Stimulated activated CD4-positive, alpha-beta T cell treated with anti-CD3 and anti-CD28 coated beads, Interleukin-4, amount 100 ng/mL, for 24 hours (primary cell): ENCODE data around the gene PDS5B.
A peak's percentile ranks its signal among the peaks of the same experiment; 100 is the strongest.
"Not testable (repeated sequence)": the region's sequence is repeated elsewhere in the genome, so short reads cannot be mapped to it uniquely, and the experiment has no call there.

Experiments
- DNase-seq: peaks from one replicate; pipeline ENCODE4 v3.0.0-alpha.2; 2020

The PDS5B gene

GRCh38 chr13:32660227-32660626 is 74.0 kb downstream of the PDS5B start:
- DNase-seq, result no peak

DNA sequence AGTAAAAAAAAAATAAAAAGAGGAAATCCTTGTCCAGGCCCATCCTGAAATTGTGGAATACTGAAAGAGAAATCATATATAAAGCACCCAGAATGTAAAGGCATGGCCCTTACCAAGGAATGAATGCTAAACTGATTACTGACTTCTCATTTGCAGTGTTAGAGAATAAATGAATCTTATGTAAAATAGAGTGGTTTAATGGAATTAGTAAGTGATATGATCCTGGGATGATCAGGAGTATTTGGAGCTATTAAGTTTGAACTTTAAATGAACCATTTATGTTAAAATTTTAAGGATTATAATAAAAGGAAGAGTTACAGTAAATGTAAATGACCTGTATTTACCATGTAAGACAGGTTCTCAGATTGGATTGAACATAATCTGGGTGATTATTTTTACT is 75.4 kb downstream of the PDS5B start:
- DNase-seq, result no peak

GRCh38 chr13:32663660-32664059 is 77.4 kb downstream of the PDS5B start:
- no peak for DNase-seq

DNA sequence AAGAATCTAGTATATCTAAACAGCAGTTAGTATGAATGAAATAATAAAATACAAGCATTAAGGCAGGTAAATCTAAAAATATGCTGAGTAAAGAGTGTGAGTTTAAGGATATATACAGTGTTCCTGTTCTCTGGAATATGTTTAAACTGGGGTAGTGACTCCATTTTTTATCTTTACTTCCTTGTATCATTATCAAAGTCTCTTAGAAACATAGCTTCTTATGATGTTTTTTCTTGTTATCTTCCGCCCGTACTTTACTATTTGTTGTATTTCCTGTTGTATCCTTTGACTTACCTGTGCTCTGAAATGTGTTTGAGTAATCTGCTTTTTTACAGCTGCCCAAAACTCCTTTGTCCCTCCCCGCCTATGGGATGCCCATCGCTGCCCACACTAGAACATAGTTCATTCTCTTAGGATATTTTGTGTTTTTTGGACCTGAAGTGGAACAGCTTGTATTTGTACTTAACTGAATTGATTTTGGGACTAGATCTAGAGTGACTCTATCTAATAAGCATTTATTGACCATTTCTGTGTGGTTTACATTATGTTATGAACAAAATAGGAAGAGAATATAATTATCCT is 80.8 kb downstream of the PDS5B start:
- no peak for DNase-seq

DNA sequence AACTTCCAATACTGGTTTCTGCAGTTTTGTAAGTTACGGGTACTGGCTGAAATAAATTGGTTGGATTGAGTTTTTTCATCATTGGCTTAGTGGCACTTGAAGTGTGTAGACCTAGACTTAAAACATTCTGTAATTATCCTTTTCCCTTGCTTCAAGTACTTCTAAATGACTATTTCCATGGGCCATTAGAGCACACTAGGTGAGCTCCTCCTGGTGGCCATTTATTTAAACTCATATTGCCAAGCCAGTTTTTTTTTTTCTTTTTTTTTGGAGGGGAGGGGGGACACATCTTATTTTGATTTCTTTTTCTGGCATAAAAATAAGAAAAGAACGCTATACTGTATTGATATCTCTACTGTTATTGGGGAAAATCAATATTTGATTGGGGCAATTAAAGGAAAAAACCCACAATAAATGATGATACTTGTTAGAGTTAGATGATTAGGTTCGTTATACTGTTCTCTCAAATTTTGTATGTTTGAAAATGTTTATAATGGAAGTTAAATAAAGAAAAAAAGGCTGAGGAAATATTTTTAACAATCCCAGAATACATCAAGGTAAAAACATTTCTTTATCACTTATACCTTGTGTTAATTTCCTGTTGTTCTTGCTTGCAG is 82.9 kb downstream of the PDS5B start:
- DNase-seq, result peak; percentile 16

DNA sequence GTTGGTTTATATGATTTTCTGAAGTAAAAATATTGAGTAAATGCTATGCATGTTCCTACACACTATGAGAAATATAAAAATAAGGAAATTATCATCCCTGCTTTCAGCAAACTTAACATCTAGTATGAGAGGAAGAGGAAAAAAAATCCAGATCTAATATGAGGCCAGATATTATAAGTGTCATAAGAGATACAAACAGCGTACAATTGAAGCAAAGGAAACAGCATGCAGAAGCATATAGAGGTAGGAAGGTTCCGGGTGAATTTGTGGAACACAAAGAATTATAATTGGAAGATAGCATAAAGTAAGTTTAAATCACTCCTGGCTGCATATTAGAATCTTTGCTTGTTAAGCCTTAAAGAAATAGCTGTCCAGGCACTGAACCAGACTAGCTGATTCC is 88.3 kb downstream of the PDS5B start:
- DNase-seq, result no peak

DNA sequence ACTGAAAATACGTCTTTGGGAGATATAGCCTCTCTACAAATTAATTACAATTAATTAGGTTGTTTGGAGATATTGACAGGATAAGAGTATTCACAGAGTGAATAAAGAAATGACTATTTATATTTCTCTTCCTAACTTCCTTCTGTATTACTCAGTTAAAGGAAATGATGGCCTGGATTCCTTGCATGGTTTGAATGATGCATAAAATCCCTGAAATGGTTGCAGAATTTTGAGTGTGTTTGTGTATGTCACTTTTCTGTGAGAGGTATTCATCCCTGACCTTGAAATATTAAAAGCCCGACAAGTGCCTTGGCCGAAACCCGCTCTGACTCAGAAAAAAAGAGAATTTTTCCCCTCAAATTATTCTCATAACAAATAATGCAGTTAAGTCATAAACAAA is 90.0 kb downstream of the PDS5B start:
- no peak for DNase-seq

DNA sequence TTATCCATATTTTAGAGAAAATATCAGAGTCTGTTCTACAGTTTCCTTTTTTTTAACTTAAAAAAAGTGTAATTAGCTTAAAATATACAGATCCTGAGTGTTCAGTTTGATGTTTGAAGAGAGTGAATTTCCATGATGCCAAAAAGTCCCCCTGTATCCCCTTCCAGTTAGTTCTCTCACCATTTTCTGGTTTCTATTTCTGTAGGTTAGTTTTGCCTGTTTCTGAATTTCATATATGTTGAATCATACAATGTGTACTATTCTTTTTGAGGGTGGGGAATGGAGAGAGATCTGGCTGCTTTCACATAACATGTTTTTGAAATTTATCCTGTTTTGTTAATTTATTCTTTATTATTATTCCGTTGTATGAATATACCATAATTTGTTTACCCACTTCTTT is 95.9 kb downstream of the PDS5B start:
- DNase-seq, result no peak

- DNase-seq, result no peak
Observed at GRCh38 chr13:32682740-32683139, 96.5 kb downstream of the PDS5B start.

GRCh38 chr13:32687275-32687674 is 101.0 kb downstream of the PDS5B start:
- no peak for DNase-seq

GRCh38 chr13:32695602-32696250 is 109.5 kb downstream of the PDS5B start:
- DNase-seq, result no peak

- DNase-seq, result no peak
Observed at GRCh38 chr13:32707471-32707870, 121.2 kb downstream of the PDS5B start.

DNA sequence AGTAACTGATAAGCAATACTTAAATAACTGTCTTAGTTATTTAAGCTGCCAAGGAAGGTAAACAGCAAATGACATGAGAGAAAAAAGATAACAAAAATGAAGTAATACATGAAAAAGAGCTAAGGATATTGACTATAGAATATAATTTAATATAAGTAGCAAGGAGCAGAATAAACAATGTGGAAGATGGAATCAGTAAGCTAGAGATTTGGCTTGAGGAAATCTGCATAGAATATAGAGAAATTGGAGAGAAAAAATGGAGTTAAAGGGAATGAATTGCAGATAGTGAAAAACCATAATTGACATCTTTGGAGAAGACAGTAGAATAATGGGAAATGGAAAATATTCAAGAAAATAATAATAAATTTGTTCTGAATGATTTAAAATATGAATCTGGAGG is 127.1 kb downstream of the PDS5B start:
- DNase-seq, result no peak

DNA sequence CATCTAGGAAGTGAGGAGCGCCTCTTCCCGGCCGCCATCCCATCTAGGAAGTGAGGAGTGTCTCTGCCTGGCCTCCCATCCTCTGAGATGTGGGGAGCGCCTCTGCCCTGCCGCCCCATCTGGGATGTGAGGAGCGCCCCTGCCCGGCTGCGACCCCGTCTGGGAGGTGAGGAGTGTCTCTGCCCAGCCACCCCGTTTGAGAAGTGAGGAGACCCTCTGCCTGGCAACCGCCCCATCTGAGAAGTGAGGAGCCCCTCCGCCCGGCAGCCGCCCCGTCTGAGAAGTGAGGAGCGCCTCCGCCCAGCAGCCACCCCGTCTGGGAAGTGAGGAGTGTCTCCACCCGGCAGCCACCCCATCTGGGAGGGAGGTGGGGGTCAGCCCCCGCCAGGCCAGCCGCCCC is 129.9 kb downstream of the PDS5B start:
- not testable (repeated sequence) for DNase-seq

GRCh38 chr13:32720026-32720425 is 133.8 kb downstream of the PDS5B start:
- no peak for DNase-seq

- DNase-seq, result not testable (repeated sequence)
Observed at GRCh38 chr13:32721131-32722034, 135.1 kb downstream of the PDS5B start.

DNA sequence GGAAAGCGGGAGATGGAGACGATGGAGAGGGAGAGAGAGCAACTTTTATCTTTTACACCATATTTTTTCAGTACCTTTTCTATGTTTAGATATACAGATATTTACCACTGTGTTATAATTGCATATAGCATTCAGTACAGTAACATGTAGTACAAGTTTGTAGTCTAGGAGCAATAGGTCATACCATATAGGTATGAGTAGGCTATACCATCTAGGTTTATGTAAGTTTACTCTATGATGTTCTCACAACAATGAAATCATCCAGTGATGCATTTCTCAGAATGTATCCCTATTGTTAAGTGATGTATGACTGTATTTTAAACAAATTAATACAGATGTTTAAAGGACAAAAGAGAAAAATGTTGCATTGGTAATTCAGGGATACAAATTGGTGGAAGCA is 136.1 kb downstream of the PDS5B start:
- no peak for DNase-seq

DNA sequence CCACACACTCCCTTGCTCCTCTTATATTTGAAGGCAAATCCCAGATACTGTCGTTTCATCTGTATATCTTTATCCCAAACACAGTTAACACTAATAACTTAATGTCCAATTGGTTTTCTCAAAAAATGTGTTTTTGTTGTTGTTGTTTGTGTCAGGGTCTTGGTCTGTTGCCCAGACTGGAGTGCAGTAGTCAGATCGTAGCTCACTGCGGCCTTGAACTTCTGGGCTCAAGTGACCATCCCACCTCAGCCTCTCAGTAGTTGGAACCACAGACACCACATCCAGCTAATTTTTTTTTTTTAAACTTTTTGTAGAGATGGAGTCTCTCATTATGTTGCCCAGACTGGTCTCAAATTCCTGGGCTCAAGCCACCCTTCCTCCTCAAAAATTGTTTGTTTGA is 137.7 kb downstream of the PDS5B start:
- no peak for DNase-seq

- DNase-seq, result no peak
Observed at GRCh38 chr13:32726374-32727037, 140.3 kb downstream of the PDS5B start.

DNA sequence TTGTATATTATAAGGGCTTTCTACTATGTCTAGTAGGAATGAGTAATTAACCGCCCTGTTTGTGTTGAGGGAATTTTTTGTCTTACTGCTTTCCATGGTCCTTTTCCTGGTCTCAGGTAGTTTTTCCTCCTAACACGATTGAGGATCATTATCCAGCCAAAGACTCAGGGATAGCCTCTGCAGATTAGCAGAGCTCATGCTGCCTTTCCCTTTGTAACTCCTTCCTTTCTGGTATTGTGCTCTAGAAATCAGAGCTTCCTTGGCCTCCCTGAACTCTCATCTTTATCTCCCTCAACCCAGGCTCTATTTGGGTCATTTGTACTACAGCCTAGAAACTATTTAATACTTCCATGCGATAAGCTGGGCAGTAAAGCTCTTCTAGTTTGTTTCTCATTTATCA is 142.1 kb downstream of the PDS5B start:
- DNase-seq, result no peak

GRCh38 chr13:32729097-32729496 is 142.8 kb downstream of the PDS5B start:
- DNase-seq, result not testable (repeated sequence)

- DNase-seq, result no peak
Observed at GRCh38 chr13:32731074-32731473, 144.8 kb downstream of the PDS5B start.

GRCh38 chr13:32731576-32731975 is 145.3 kb downstream of the PDS5B start:
- peak; percentile 9 for DNase-seq
